CD4-positive, alpha-beta T cell treated with Interleukin-12 subunit alpha and Interleukin-12 subunit beta, for 1 hour (primary cell): ENCODE results near the gene SLMAP.

Source experiments
- DNase-seq: peaks from one replicate; pipeline ENCODE4 v3.0.0-alpha.2; 2020

Gene SLMAP, protein sequence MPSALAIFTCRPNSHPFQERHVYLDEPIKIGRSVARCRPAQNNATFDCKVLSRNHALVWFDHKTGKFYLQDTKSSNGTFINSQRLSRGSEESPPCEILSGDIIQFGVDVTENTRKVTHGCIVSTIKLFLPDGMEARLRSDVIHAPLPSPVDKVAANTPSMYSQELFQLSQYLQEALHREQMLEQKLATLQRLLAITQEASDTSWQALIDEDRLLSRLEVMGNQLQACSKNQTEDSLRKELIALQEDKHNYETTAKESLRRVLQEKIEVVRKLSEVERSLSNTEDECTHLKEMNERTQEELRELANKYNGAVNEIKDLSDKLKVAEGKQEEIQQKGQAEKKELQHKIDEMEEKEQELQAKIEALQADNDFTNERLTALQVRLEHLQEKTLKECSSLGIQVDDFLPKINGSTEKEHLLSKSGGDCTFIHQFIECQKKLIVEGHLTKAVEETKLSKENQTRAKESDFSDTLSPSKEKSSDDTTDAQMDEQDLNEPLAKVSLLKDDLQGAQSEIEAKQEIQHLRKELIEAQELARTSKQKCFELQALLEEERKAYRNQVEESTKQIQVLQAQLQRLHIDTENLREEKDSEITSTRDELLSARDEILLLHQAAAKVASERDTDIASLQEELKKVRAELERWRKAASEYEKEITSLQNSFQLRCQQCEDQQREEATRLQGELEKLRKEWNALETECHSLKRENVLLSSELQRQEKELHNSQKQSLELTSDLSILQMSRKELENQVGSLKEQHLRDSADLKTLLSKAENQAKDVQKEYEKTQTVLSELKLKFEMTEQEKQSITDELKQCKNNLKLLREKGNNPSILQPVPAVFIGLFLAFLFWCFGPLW

DNA sequence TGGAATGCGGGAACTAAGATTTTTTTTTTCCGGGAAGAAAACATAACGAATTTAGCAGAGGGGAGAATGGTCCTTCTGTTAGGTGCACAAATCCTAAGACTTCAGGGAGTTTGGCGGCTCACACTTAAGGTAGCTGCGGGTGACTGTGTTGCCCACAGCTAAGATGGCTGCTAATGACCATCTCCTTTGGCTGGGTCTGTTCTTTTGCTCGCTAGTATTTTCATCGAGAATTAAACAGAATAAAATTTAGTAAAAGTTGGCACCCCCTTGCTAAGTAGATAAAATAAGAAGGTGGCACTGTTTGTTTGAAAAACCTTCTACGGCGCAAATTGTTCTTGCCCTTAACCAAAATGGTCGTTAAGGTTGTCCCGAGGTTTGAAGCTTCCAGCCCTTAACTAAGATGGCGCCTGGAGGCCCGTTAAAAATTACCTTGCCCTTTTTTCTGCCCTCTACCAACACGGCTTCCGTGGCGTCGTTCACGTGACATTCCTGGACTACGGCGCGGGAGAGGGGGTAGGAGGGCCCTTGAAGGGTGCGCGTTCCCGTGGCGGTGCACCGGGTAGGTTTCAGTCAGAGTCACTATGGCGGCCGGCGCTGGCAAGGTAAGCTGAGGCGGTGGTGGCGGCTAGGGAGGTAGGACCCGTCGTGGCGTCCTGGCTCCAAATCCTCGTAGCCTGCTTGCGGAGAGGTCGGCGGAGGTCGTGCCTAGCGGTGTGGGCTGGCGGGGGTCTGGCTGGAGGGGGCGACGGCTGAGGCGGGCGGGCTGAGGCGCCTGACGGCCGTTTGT, at the start of gene SLMAP:
Gene SLMAP (plus strand): TSS at position 569 of the 787 bp plus-strand sequence. CDS start 1,343 bp downstream, outside the sequence.
- peak; percentile 95 for DNase-seq

DNA sequence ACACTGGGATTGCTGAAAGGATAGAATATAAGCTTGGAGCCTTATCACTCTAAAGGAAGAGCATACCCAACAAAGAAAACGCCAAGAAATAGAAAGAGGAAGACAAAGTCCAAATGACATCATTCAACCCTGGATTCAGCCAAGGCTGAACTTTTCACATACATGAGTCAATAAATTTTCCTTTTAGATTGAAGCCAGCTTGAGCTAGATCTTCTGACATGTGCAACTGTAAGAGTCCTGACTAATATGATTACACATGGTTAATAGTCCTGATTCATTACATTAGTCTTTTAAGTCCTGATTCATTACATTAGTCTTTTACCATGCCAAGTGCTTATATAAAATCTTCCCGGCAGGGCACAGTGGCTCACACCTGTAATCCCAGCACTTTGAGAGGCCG, 49.6 kb upstream of the SLMAP start:
- no peak for DNase-seq

- no peak for DNase-seq
Measured at GRCh38 chr3:57709031-57709430, 47.1 kb upstream of the SLMAP start.

DNA sequence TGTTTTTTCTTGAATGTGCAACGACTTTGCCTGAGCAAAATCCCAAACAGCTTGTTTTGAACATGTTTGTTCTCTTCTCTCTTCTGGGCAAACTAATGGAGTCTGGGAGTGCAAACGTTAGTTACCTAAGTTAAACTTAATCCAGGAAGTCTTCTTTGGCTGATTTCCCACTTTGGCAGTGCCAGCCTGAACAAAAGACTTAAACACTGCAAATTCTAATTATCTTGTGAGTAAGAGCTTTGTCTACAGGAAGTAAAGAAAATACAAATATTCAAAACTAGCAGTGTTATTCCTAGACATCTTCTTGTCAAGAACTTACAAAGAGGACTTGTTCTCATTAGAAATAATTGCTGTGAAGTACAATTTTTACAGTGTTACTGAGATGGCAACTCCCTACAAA, 46.5 kb upstream of the SLMAP start:
- DNase-seq, result no peak

- DNase-seq, result no peak
Measured at GRCh38 chr3:57715686-57716085, 40.4 kb upstream of the SLMAP start.

DNA sequence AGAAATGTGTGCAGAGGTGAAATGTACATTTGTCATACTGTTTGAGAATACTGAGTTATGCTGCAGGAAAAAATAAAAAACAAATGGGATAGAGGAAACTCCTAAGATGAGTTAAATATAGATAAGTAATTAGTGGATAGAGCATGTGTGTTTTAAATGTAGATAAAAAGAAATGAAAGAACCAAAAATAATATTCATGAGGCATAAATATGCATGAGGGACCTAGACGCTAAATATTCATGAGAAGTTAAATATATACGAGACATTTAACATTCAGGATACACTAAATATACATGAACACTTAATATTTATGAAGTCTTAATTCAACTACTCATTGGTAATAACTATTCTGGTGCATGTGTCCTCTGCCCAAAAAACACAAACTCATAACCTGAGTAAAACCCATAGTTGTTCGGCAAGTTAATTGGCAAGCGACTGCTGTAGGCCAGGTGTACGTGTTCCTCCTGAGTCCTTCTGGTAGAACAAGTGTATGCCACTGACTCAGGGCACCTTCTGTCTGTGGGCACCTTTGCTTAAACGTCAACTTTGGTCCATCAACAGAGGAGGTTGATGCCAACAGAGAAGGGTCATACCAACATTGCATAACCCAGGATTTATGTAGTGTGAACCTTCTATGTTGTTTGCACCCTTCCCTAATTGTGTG, 38.8 kb upstream of the SLMAP start:
- no peak for DNase-seq

DNA sequence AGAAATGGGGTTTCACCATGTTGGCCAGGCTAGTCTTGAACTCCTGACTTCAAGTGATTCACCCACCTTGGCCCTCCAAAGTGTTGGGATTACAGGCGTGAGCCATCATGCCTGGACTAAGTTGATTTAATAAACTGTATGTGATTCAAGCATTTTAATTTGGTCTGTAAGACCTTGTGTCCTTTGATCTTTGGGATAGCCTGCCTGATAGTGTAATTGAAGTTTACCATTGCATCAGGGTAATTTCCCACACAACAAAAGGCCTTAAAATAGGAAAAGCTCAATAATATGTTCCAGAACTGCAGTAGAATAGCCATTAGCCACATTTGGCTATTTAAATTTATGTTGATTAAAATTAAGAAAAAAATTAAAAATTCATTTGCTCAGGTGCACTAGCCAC, 38.0 kb upstream of the SLMAP start:
- DNase-seq, result no peak

DNA sequence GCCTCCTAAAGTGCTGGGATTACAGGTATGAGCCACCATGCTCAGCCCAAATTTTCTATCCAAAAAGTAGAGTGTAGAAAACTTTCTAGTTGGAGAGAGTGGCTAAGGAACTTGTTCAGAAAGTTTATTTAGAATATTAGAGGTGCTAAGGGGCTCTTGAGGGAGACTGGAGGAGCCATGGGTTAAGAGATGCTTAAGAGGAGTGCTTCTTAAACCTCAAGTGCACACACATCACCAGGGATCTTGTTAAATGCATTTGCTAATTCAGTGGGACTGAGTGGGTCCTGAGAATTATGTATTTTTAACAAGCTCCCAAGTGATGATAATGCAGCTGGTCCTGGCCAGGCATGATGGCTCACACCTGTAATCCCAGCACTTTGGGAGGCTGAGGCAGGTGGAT, 29.7 kb upstream of the SLMAP start:
- DNase-seq, result no peak

GRCh38 chr3:57727106-57727505, 29.0 kb upstream of the SLMAP start:
- DNase-seq, result no peak

DNA sequence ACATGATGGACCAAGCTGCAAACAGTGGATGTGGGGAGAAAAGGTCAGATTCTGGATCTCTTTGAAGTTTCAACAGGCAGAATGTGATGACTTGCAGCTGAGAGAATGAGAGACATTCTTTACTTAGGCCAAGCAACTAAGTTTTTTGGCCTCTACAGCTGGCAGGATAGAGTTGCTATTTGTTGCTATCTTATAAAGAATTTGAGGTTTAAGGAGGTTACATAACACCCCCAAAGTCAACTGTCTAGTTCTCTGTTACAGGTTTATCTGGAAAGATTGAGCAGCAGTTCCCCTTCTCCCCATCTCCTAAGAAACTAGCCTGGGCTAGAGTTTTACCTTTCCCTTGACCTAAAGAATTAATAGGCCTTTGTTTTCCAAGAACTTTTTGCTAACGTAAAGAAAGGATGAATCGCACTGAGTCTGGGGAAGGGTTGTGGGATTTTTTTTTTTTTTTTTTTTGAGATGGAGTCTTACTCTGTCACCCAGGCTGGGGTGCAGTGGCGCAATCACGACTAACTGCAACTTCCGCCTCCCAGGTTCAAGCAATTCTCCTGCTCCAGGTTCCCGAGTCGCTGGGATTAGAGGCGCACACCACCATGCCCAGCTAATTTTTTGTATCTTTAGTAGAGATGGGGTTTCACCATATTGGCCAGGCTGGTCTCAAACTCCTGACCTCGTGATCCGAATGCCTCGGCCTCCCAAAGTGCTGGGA, 26.6 kb upstream of the SLMAP start:
- DNase-seq, result no peak

GRCh38 chr3:57730682-57731081, 25.4 kb upstream of the SLMAP start:
- no peak for DNase-seq

DNA sequence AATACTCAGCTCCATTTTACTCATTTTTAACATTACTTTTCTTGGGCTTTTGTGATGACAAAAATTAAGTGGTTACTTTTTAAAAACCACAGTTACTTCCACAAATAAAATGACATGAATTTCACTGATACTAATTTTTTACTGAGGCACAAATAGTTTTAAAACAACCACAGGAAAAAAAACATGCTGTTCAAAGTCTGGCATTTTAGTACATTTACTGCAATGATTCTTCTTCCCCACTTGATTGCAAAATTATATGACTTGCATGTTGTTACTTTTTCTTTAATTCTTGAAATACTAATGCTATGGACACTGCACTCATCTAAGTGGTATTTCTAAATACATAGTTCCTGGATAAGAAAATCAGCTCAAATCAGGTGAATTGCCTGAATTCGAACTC, 24.8 kb upstream of the SLMAP start:
- no peak for DNase-seq

- DNase-seq, result no peak
Measured at GRCh38 chr3:57733790-57734189, 22.3 kb upstream of the SLMAP start.

DNA sequence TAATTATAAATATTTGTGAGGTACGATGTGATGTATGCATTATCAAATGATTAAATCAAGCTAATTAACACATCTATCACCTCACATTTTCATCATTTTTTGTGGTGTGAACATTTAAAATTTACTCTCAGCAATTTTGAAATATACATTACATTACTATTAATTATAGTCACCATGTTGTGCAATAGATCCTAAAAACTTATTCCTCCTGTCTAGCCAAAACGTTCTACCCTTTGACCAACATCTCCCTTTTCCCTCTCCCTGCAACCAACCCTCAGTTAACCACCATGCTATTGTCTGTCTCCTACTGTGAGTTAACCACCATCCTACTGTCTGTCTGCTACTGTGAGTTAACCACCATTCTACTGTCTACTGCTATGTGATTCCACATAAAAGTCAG, 20.7 kb upstream of the SLMAP start:
- DNase-seq, result no peak

- no peak for DNase-seq
Measured at GRCh38 chr3:57737840-57738239, 18.3 kb upstream of the SLMAP start.

- DNase-seq, result no peak
Measured at GRCh38 chr3:57738391-57738790, 17.7 kb upstream of the SLMAP start.

- DNase-seq, result no peak
Measured at GRCh38 chr3:57740027-57740426, 16.1 kb upstream of the SLMAP start.

GRCh38 chr3:57743496-57743895, 12.6 kb upstream of the SLMAP start:
- DNase-seq, result no peak

GRCh38 chr3:57745101-57745500, 11.0 kb upstream of the SLMAP start:
- no peak for DNase-seq

- DNase-seq, result no peak
Measured at GRCh38 chr3:57746156-57747010, 9.7 kb upstream of the SLMAP start.

DNA sequence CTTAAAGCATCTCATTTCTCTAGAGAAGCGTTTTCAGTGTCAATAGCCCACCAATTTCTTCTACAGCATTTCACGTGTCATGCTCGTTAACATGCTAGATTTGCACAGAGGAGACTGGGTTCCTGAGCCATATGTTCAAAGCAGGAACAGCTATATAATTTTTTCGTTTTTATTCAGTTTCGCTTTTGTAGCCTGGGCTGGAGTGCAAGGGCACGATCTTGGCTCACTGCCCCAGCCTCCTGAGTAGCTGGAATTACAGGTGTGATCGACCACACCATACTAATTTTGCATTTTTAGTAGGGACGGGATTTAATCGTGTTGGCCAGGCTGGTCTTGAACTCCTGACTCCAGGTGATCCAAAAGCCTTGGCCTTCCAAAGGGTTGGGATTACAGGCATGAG, 6.6 kb upstream of the SLMAP start:
- no peak for DNase-seq
